Stimulated activated CD4-positive, alpha-beta T cell treated with anti-CD3 and anti-CD28 coated beads, Interleukin-12 subunit alpha, Interleukin-12 subunit beta, amount 100 ng/mL, for 4 hours (primary cell): ENCODE data around the gene YBEY.
"Not testable (repeated sequence)": the region's sequence is repeated elsewhere in the genome, so short reads cannot be mapped to it uniquely, and the experiment has no call there.

Source experiments
- DNase-seq: peaks from one replicate; pipeline ENCODE4 v3.0.0-alpha.2; 2020

Gene YBEY

GRCh38 chr21:46308431-46308830 is 22.3 kb downstream of the YBEY start:
- no peak for DNase-seq

GRCh38 chr21:46310260-46310659 is 24.1 kb downstream of the YBEY start:
- DNase-seq, result not testable (repeated sequence)

GRCh38 chr21:46311568-46311967 is 25.4 kb downstream of the YBEY start:
- no peak for DNase-seq

DNA sequence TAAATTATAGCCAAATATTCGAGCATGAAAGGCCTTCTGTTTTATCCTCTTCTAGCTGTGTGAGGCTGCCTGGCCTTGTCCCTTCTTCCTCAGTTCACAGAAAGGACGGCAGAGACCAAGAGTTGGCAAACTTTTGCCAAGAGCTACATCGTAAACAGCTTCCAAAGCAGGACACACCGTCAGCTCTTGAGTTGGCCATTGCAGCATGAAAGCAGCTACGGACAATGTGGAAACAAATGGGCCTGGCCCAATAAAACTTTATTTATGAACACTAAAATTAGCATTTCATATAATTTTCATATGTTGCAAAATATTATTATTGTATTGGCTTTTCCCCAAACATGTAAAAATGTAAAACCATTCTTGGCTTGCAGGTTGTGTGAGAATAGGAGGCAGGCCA is 26.8 kb downstream of the YBEY start:
- DNase-seq, result no peak

DNA sequence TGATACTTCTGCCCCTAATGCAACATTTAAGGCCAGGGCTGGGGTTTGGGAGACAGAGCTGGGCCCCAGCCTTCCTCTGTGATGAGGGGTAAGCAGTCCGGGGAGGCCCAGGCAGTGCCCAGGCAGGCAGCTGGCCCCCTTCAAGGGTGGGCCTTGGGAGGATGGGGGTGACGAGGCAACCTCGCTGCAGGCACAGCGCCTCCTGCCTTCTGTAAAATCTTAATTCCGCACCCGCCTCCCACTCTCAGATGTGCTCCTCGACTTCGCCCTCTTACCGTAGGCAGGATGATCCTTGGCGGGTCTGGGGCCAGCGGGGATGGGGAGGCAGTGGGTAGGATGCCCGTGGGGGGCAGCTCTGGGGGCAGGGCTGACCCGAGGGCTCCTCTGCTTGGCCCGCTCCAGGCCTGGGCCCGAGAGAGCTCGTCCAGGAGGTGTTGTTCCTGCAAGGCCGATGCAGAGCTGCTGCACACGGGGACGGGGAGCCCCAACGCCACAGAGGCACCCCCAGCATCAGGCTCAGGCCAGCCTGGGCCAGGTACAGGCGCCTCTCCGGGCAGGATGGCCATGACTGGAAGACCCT is 28.4 kb downstream of the YBEY start:
- no peak for DNase-seq

GRCh38 chr21:46316708-46317324 is 30.7 kb downstream of the YBEY start:
- DNase-seq, result no peak

DNA sequence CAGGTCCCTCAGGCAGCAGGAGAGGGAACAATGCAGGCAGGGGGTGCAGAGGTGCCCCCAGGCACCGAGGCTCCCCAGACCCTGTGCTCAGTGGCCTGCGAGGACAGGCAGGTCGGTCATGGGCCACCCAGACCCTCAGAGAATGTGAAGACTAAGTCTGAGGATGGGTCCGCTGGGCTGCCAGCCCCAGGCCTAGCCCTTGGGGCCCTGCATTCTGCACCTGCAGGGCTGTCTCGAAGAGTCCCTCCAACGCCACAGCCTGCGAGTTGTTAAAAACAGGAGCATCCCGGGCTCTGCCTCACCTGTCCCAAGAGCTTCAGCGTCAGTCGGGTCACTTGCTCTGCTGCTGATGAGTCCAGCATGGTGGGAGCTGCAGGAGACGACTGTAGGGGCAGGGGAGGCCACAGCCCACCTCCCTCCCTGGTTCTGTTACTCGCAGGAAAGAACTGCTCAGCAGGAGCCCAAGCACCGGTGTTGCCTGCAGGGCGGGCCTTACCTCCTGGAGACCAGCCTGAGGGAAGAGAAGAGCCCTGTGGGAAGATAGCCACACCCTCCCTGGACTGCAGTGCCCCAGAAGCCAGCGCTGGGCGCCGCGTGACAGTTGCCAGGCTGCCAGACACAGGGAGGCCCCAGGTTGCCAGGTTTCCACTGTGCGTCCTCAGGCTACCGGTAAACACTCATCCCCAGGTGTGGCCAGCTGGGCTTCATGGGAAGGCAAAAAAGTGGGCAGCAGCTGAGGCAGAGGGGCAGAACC is 31.7 kb downstream of the YBEY start:
- no peak for DNase-seq

- DNase-seq, result no peak
Measured at GRCh38 chr21:46318464-46318845, 32.3 kb downstream of the YBEY start.

GRCh38 chr21:46319186-46319585 is 33.0 kb downstream of the YBEY start:
- DNase-seq, result no peak

DNA sequence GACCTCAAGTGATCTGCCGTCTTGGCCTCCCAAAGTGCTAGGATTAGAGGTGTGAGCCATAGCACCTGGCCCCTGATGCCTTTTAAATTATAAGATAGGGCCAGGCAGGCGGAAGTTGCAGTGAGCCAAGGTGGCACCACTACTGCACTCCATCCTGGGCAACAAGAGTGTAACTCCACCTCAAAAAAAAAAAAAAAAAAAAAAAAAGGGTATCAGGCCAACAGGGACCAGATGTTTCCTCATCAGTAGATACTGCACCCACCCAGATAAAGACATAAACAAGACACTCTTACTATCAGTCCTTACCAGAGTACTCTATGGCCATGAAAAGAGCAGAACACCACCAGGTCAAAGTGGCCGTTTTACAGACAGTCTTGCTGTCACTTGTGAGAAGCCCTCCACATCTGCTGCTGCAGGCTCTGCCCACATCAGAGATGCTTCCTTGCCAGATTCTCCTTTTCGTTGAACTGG is 34.2 kb downstream of the YBEY start:
- DNase-seq, result no peak

GRCh38 chr21:46322351-46323226 is 36.4 kb downstream of the YBEY start:
- peak; percentile 9 for DNase-seq

GRCh38 chr21:46323227-46323709 is 37.1 kb downstream of the YBEY start:
- DNase-seq, result no peak

GRCh38 chr21:46323710-46324389 is 37.7 kb downstream of the YBEY start, which contains the start of the genes C21orf58 and PCNT:
Gene C21orf58 (minus strand): TSS chr21:46323870. CDS start chr21:46322738, 1,132 bp downstream.
Gene PCNT (plus strand): TSS chr21:46324156. CDS start chr21:46324229, 73 bp downstream.
- peak; percentile 97 for DNase-seq

GRCh38 chr21:46324390-46325072 is 38.4 kb downstream of the YBEY start:
- peak; percentile 90 for DNase-seq

- DNase-seq, result peak; percentile 27
Measured at GRCh38 chr21:46325073-46325912, 39.2 kb downstream of the YBEY start.

DNA sequence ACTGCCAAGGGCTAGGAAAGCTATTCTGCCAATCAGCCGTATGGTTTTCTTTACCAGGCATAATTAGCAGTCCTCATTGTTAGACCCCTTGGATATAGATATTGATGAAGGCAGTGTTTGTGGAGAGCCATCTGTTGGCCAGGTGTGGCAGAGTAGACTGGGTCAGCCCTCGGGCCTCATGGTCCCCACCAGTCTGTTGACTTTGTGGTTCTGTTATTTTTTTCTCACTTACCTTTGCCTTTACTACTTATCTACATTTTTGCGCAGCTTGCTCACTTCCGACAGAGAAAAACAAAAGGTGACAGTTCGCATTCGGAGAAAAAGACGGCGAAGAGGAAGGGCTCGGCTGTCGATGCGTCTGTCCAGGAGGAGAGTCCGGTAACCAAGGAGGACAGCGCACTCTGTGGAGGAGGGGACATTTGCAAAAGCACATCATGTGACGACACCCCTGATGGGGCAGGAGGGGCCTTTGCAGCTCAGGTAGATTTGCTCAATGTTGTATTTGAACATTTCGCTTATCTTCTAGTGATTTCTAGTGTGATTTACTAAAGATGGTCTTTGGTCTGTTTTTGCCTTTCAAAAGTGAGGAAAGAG is 40.1 kb downstream of the YBEY start:
- no peak for DNase-seq

DNA sequence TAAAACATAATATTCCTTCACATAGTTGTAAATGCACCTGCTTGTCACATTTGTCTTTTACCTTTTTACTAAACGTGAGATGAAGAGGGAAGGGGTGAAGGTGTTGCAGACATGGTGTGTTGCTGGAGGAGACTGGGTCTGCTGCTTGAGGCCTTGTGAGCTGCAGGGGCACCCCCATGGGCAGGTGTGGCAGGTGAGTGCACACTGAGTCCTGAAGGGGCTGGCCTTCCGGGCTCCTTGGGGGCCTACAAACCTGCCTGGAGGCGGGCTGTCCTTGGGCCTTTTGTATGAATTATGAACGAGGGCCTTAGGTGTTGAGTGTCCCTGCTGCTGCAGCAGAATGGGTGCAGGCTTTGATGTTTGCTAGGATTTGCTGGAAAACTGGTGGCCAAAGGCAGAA is 41.6 kb downstream of the YBEY start:
- no peak for DNase-seq

GRCh38 chr21:46328151-46328550 is 42.0 kb downstream of the YBEY start:
- DNase-seq, result no peak

GRCh38 chr21:46329796-46330195 is 43.7 kb downstream of the YBEY start:
- DNase-seq, result no peak
